ENCODE measurements around the gene CCDC33. TPM values are rescaled to one million over a fixed set of nuclear protein-coding genes. Genes with fewer than 3 reads are reported as not detected.

The CCDC33 gene
- total and polyA plus RNA-seq, 2 donors (not counting 3 experiments of a cell fraction or from before 2014, with no cell fraction given): not detected

DNA sequence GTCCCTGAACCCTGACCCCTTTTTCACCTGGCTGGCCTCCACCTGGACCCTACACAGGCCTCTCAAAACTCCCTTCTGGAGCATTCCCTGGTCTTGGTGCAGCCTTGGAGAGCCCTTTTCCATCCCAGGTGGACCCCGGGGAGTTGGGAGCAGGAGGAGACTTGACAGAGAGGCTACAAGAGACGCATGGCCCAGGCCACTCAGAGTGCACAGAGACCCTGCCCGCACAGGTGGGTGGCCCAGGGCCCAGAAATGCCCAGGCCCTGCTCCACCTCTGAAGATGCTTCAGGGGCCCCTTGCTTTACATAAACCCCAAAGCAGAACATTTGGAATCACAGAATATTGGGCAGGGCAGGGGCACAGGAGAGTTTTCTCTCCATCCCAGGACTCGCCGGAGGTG is 97.0 kb downstream of the CCDC33 start:
- H2AFZ ChIP-seq (ENCODE audit: low read depth, low read length): no peak overlapping the region
- no peaks in the 10 kb centered on the region for H3K4me1 ChIP-seq (ENCODE audit: control insufficient read depth, extremely low read depth, insufficient read depth, low read length)
- H3K9ac ChIP-seq (replicated peaks; ENCODE audit: extremely low read depth, insufficient read depth, low read length): no peak overlapping the region
- H3K36me3 ChIP-seq (ENCODE audit: control insufficient read depth in 2 of 2, extremely low read depth in 1 of 2, insufficient read depth in 2 of 2, low read length in 2 of 2): no peaks in the 10 kb centered on the region
- H3K27me3 ChIP-seq (ENCODE audit: control insufficient read depth in 2 of 2, insufficient read depth in 2 of 2, low read length in 2 of 2): no peaks in the 10 kb centered on the region
- no peak overlapping the region for H3K4me3 ChIP-seq (replicated peaks in 1 of 3; ENCODE audit: insufficient read depth in 1 of 3, low read depth in 1 of 3, low read length in 3 of 3)
- no peaks in the 10 kb centered on the region for H3K9me1 ChIP-seq (replicated peaks; ENCODE audit: control insufficient read depth, extremely low read depth, insufficient read depth, low read length)
- BruUV-seq (replicated peaks): no TSS peak
- no peaks in the 10 kb centered on the region for H3K9me3 ChIP-seq (replicated peaks; ENCODE audit: control insufficient read depth, insufficient read depth, low read length)
- H3K79me2 ChIP-seq (ENCODE audit: control insufficient read depth, insufficient read depth, low read length): no peaks in the 10 kb centered on the region
- H4K20me1 ChIP-seq (replicated peaks; ENCODE audit: control insufficient read depth, extremely low read depth, insufficient read depth, low read length): no peaks in the 10 kb centered on the region
- POLR2A ChIA-PET: no interaction called here
- intact Hi-C loops (cut with micrococcal nuclease): no loop called here
- H3K27ac ChIP-seq (ENCODE audit: insufficient read depth, low read depth, low read length): no peak overlapping the region
- CTCF ChIA-PET: no interaction called here
- no peak overlapping the region for H3K4me2 ChIP-seq (ENCODE audit: insufficient read depth, low read length)
- FAIRE-seq: no peak
- TF ChIP-seq POLR2AphosphoS5 (IDR thresholded peaks at IDR 0.05; ENCODE audit: insufficient read depth, low read depth, low read length) (no peak), MAX (IDR thresholded peaks at IDR 0.05; ENCODE audit: insufficient read depth, insufficient read length) (no peak)
- TF ChIP-seq, protein P1, sequence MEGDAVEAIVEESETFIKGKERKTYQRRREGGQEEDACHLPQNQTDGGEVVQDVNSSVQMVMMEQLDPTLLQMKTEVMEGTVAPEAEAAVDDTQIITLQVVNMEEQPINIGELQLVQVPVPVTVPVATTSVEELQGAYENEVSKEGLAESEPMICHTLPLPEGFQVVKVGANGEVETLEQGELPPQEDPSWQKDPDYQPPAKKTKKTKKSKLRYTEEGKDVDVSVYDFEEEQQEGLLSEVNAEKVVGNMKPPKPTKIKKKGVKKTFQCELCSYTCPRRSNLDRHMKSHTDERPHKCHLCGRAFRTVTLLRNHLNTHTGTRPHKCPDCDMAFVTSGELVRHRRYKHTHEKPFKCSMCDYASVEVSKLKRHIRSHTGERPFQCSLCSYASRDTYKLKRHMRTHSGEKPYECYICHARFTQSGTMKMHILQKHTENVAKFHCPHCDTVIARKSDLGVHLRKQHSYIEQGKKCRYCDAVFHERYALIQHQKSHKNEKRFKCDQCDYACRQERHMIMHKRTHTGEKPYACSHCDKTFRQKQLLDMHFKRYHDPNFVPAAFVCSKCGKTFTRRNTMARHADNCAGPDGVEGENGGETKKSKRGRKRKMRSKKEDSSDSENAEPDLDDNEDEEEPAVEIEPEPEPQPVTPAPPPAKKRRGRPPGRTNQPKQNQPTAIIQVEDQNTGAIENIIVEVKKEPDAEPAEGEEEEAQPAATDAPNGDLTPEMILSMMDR (IDR thresholded peaks at IDR 0.05; ENCODE audit: extremely low read depth in 1 of 2, insufficient read depth in 1 of 2, low read depth in 1 of 2, low read length in 2 of 2): no peak
- dilution Hi-C loops (cut with MboI; ENCODE audit: extremely low pct_ligation_motif_present, low sequenced_read_pairs): no loop called here
- DNase-seq (ENCODE audit: low read depth, low spot score): no peak

DNA sequence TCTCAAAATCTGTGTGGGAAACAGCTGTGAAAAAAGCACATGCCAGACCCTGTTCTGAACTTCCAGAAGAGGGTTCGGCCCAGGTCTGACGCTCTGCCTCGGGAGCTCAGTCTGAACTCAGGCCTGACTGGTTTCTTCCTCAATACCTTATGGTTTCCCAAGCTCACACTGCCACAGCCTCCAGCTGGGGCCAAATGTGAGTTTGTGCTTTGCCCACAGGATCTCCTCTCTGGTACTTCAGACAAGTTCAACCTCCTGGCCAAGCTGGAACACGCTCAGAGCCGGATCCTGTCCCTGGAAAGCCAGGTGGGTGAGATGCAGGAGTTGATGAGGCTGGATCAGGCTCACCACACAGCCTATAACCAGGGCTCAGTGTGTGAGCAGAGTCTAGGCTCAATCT is 97.5 kb downstream of the CCDC33 start:
- intact Hi-C loops (cut with micrococcal nuclease): no loop called here
- Histone ChIP-seq H4K20me1 (replicated peaks; ENCODE audit: control insufficient read depth, extremely low read depth, insufficient read depth, low read length) (no peaks in the 10 kb centered on the region), H3K79me2 (ENCODE audit: control insufficient read depth, insufficient read depth, low read length) (no peaks in the 10 kb centered on the region), H3K9me1 (replicated peaks; ENCODE audit: control insufficient read depth, extremely low read depth, insufficient read depth, low read length) (no peaks in the 10 kb centered on the region), H2AFZ (ENCODE audit: low read depth, low read length) (no peak overlapping the region), H3K4me3 (replicated peaks in 1 of 3; ENCODE audit: insufficient read depth in 1 of 3, low read depth in 1 of 3, low read length in 3 of 3) (no peak overlapping the region), H3K27me3 (ENCODE audit: control insufficient read depth in 2 of 2, insufficient read depth in 2 of 2, low read length in 2 of 2) (no peaks in the 10 kb centered on the region), H3K9ac (replicated peaks; ENCODE audit: extremely low read depth, insufficient read depth, low read length) (no peak overlapping the region), H3K36me3 (ENCODE audit: control insufficient read depth in 2 of 2, extremely low read depth in 1 of 2, insufficient read depth in 2 of 2, low read length in 2 of 2) (no peaks in the 10 kb centered on the region), H3K27ac (ENCODE audit: insufficient read depth, low read depth, low read length) (no peak overlapping the region), H3K4me1 (ENCODE audit: control insufficient read depth, extremely low read depth, insufficient read depth, low read length) (no peaks in the 10 kb centered on the region), H3K9me3 (replicated peaks; ENCODE audit: control insufficient read depth, insufficient read depth, low read length) (no peaks in the 10 kb centered on the region), H3K4me2 (ENCODE audit: insufficient read depth, low read length) (no peak overlapping the region)
- DNase-seq (ENCODE audit: low read depth, low spot score) (no peak), FAIRE-seq (no peak)
- dilution Hi-C loops (cut with MboI; ENCODE audit: extremely low pct_ligation_motif_present, low sequenced_read_pairs): no loop called here
- ChIA-PET CTCF (no interaction called here), POLR2A (no interaction called here)
- BruUV-seq (replicated peaks): no TSS peak
- TF ChIP-seq MYC (IDR thresholded peaks at IDR 0.05; ENCODE audit: low read depth, low read length) (no peak), EZH2 (IDR thresholded peaks at IDR 0.05; ENCODE audit: borderline replicate concordance, low read depth, low read length, severe bottlenecking) (no peak), JUN (IDR thresholded peaks at IDR 0.05; ENCODE audit: borderline replicate concordance, insufficient read depth, insufficient read length, low read depth) (no peak), MAX (IDR thresholded peaks at IDR 0.05; ENCODE audit: insufficient read depth, insufficient read length) (no peak), GATA2 (IDR thresholded peaks at IDR 0.05; ENCODE audit: insufficient read depth, insufficient read length, low read depth, low read length) (no peak)
- TF ChIP-seq, protein P1 (IDR thresholded peaks at IDR 0.05; ENCODE audit: extremely low read depth in 1 of 2, insufficient read depth in 1 of 2, low read depth in 1 of 2, low read length in 2 of 2): no peak

Measured in endothelial cell of umbilical vein (primary cell).